Measurements from ENCODE around the gene STARD13. TPM values are rescaled to one million over a fixed set of nuclear protein-coding genes. Genes with fewer than 3 reads are reported as not detected.

The STARD13 gene
- total RNA-seq, 1 donor from 2014 or later, result 37.6 TPM

- peaks cover 2% of the 10 kb centered on the region for H3K36me3 Mint-ChIP-seq (ENCODE audit: low read depth)
- H3K9me3 Mint-ChIP-seq (ENCODE audit: low read depth), result no peaks in the 10 kb centered on the region
- H3K27ac Mint-ChIP-seq (ENCODE audit: unreplicated experiment), result peak overlapping the region; percentile 98
- H3K4me3 Mint-ChIP-seq (ENCODE audit: unreplicated experiment), result peak overlapping the region; percentile 91
- TF ChIP-seq CTCF (IDR thresholded peaks at IDR 0.05), result no peak
- peaks cover 60% of the 10 kb centered on the region for H3K4me1 Mint-ChIP-seq (ENCODE audit: low read depth)
- DNase-seq (ENCODE audit: low spot score), result no peak
- no peaks in the 10 kb centered on the region for H3K27me3 Mint-ChIP-seq (ENCODE audit: low read depth)
Measured at GRCh38 chr13:33286128-33286527, 573 bp upstream of the STARD13 start.

GRCh38 chr13:33284916-33285315, 639 bp downstream of the STARD13 start:
- Mint-ChIP-seq H3K27me3 (ENCODE audit: low read depth) (no peaks in the 10 kb centered on the region), H3K27ac (ENCODE audit: unreplicated experiment) (peak overlapping the region; percentile 98), H3K4me1 (ENCODE audit: low read depth) (peaks cover 59% of the 10 kb centered on the region), H3K9me3 (ENCODE audit: low read depth) (no peaks in the 10 kb centered on the region), H3K4me3 (ENCODE audit: unreplicated experiment) (peak overlapping the region; percentile 91), H3K36me3 (ENCODE audit: low read depth) (peaks cover 2% of the 10 kb centered on the region)
- no peak for DNase-seq (ENCODE audit: low spot score)
- TF ChIP-seq CTCF (IDR thresholded peaks at IDR 0.05), result no peak

GRCh38 chr13:33284031-33284430, 1.5 kb downstream of the STARD13 start:
- no peaks in the 10 kb centered on the region for H3K9me3 Mint-ChIP-seq (ENCODE audit: low read depth)
- peaks cover 60% of the 10 kb centered on the region for H3K4me1 Mint-ChIP-seq (ENCODE audit: low read depth)
- H3K36me3 Mint-ChIP-seq (ENCODE audit: low read depth), result peaks cover 2% of the 10 kb centered on the region
- peak overlapping the region; percentile 98 for H3K27ac Mint-ChIP-seq (ENCODE audit: unreplicated experiment)
- H3K4me3 Mint-ChIP-seq (ENCODE audit: unreplicated experiment), result peak overlapping the region; percentile 91
- no peak for DNase-seq (ENCODE audit: low spot score)
- no peak for TF ChIP-seq CTCF (IDR thresholded peaks at IDR 0.05)
- no peaks in the 10 kb centered on the region for H3K27me3 Mint-ChIP-seq (ENCODE audit: low read depth)

GRCh38 chr13:33283195-33283911, 2.2 kb downstream of the STARD13 start:
- H3K27me3 Mint-ChIP-seq (ENCODE audit: low read depth), result no peaks in the 10 kb centered on the region
- H3K4me1 Mint-ChIP-seq (ENCODE audit: low read depth), result peaks cover 66% of the 10 kb centered on the region
- H3K4me3 Mint-ChIP-seq (ENCODE audit: unreplicated experiment), result peak overlapping the region; percentile 91
- H3K9me3 Mint-ChIP-seq (ENCODE audit: low read depth), result no peaks in the 10 kb centered on the region
- peaks cover 2% of the 10 kb centered on the region for H3K36me3 Mint-ChIP-seq (ENCODE audit: low read depth)
- no peak for DNase-seq (ENCODE audit: low spot score)
- TF ChIP-seq CTCF (IDR thresholded peaks at IDR 0.05), result no peak
- H3K27ac Mint-ChIP-seq (ENCODE audit: unreplicated experiment), result peak overlapping the region; percentile 85

GRCh38 chr13:33281951-33282595, 3.5 kb downstream of the STARD13 start:
- H3K9me3 Mint-ChIP-seq (ENCODE audit: low read depth), result no peaks in the 10 kb centered on the region
- no peak for TF ChIP-seq CTCF (IDR thresholded peaks at IDR 0.05)
- peaks cover 79% of the 10 kb centered on the region for H3K4me1 Mint-ChIP-seq (ENCODE audit: low read depth)
- no peaks in the 10 kb centered on the region for H3K27me3 Mint-ChIP-seq (ENCODE audit: low read depth)
- peak overlapping the region; percentile 85 for H3K27ac Mint-ChIP-seq (ENCODE audit: unreplicated experiment)
- no peak for DNase-seq (ENCODE audit: low spot score)
- peaks cover 2% of the 10 kb centered on the region for H3K36me3 Mint-ChIP-seq (ENCODE audit: low read depth)
- H3K4me3 Mint-ChIP-seq (ENCODE audit: unreplicated experiment), result peak overlapping the region; percentile 91

Data from chondrocyte (in vitro differentiated cells).